G401 (cell line): ENCODE results near the gene OR9Q2. TPM values are rescaled to one million over a fixed set of nuclear protein-coding genes. Genes with fewer than 3 reads are reported as not detected.

ENCODE experiments used
- total RNA-seq: library from RNA; depleted of rRNA; stranded (reverse); fragments of >200 nt; shearing (Covaris generic); gene quantifications from 2 replicates; pipeline ENCODE4 v1.2.3, GENCODE V29; 2014; rRNA removed

The OR9Q2 gene
- total RNA-seq, 1 experiment from 2014 or later, result not detected

Other genes starting within 250 kb of the OR9Q2 start
- gene OR9Q1, start 165.2 kb upstream of the OR9Q2 start, total RNA-seq, result not detected in 2 replicates
- not detected in 2 replicates for gene OR6Q1, start 158.1 kb upstream of the OR9Q2 start, total RNA-seq
- not detected in 2 replicates for gene OR9I1, start 63.5 kb upstream of the OR9Q2 start, total RNA-seq
- gene OR1S2, start 15.1 kb downstream of the OR9Q2 start, total RNA-seq, result not detected in 2 replicates
- not detected in 2 replicates for gene OR1S1, start 23.6 kb downstream of the OR9Q2 start, total RNA-seq
- gene OR10Q1, start 39.8 kb downstream of the OR9Q2 start, total RNA-seq, result not detected in 2 replicates
- not detected in 2 replicates for gene OR10W1, start 79.2 kb downstream of the OR9Q2 start, total RNA-seq
- gene OR5B17, start 170.0 kb downstream of the OR9Q2 start, total RNA-seq, result not detected in 2 replicates
- gene OR5B3, start 217.8 kb downstream of the OR9Q2 start, total RNA-seq, result not detected in 2 replicates
- gene OR5B2, start 239.1 kb downstream of the OR9Q2 start, total RNA-seq, result not detected in 2 replicates